ENCODE data around the gene AJAP1. TPM values are rescaled to one million over a fixed set of nuclear protein-coding genes. Genes with fewer than 3 reads are reported as not detected.

Gene AJAP1
- total and polyA plus RNA-seq, 7 donors, result 0.04 to 0.95 (median 0.55) TPM; not detected in 1

DNA sequence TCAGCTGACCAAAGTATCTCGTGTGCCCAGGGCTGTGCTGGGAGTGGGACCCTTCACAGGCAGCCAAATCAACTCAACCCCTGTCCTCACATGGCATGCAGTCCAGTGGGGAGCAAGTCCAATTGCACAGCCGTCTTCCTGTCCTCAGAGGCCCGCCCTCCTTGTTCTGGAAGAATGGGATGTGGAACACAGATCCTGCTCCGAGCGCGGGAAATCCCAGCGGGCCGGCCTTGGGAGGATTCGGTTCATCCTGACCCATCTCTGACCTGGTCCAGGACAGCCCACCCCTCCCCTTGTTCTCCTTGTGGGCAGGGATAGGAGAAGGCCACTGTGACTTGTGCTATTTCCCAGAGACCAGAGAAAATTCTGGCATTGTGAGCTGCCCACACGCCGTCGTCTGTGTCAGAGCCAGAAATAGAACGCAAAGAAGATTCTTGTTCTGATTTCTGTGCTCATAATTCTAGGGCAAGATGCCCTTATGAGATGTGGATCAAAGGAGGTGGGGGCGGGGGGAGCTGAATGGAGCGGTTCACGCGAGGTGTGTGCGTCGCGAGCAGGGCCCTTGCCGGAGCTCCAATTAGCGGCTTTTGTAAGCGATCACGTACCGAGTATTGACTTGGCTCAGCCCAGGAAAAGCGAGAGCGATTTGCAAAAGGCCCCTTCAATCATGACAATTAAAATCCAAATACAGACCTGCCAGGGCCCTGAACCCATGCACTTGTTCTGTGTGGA lies 79.2 kb downstream of the AJAP1 start:
- Histone ChIP-seq H3K4me3 (no peak overlapping the region), H3K4me1 (peaks cover 0 to 11% (median 8%) of the 10 kb centered on the region in 4 donors), H3K27me3 (peaks cover 0 to 3% (median 0%) of the 10 kb centered on the region in 3 donors), H3K9me3 (no peaks in the 10 kb centered on the region), H3K36me3 (no peaks in the 10 kb centered on the region), H3K27ac (no peak overlapping the region)
- DNase-seq, result no peak
- intact Hi-C loops (cut with DNase I), result no loop called here
- no peak for TF ChIP-seq EP300 (IDR thresholded peaks at IDR 0.05)
- TF ChIP-seq POLR2A (IDR thresholded peaks at IDR 0.05), result no peak
- TF ChIP-seq, protein P1, sequence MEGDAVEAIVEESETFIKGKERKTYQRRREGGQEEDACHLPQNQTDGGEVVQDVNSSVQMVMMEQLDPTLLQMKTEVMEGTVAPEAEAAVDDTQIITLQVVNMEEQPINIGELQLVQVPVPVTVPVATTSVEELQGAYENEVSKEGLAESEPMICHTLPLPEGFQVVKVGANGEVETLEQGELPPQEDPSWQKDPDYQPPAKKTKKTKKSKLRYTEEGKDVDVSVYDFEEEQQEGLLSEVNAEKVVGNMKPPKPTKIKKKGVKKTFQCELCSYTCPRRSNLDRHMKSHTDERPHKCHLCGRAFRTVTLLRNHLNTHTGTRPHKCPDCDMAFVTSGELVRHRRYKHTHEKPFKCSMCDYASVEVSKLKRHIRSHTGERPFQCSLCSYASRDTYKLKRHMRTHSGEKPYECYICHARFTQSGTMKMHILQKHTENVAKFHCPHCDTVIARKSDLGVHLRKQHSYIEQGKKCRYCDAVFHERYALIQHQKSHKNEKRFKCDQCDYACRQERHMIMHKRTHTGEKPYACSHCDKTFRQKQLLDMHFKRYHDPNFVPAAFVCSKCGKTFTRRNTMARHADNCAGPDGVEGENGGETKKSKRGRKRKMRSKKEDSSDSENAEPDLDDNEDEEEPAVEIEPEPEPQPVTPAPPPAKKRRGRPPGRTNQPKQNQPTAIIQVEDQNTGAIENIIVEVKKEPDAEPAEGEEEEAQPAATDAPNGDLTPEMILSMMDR (IDR thresholded peaks at IDR 0.05), result no peak
- TF ChIP-seq POLR2AphosphoS5 (IDR thresholded peaks at IDR 0.05), result no peak
- WGBS, 2 donors, result 86 to 91% methylated on average over 27 of the region's 27 CpGs

DNA sequence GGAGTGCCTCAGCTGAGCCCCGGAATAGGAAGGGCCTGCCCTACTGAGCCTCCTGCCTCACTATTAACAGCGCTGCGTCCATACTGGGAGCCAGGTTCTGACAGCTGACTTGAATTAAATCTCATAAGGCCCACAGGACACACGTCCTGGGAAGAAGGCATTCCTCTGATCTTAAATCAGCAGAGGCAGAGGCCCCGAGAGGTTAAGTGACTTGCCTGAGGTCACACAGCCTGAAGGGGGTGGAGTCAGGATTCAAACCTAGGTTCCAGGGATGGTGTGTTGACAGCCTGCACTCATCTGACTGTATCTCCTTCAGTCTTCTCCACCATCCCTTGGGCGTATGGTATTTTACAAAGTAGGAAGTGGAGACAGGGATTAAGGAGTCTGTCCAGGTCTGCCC lies 79.8 kb downstream of the AJAP1 start:
- Histone ChIP-seq H3K9me3 (no peaks in the 10 kb centered on the region), H3K4me1 (peaks cover 0 to 11% (median 8%) of the 10 kb centered on the region in 4 donors), H3K36me3 (no peaks in the 10 kb centered on the region), H3K27me3 (peaks cover 0 to 5% (median 0%) of the 10 kb centered on the region in 3 donors), H3K4me3 (no peak overlapping the region), H3K27ac (no peak overlapping the region)
- intact Hi-C loops (cut with DNase I), result no loop called here
- 79 to 83% methylated on average over 6 of the region's 6 CpGs for WGBS, 2 donors
- no peak for DNase-seq
- TF ChIP-seq EP300 (IDR thresholded peaks at IDR 0.05), result no peak
- TF ChIP-seq POLR2A (IDR thresholded peaks at IDR 0.05), result no peak
- TF ChIP-seq, protein P1 (IDR thresholded peaks at IDR 0.05), result no peak
- no peak for TF ChIP-seq POLR2AphosphoS5 (IDR thresholded peaks at IDR 0.05)

DNA sequence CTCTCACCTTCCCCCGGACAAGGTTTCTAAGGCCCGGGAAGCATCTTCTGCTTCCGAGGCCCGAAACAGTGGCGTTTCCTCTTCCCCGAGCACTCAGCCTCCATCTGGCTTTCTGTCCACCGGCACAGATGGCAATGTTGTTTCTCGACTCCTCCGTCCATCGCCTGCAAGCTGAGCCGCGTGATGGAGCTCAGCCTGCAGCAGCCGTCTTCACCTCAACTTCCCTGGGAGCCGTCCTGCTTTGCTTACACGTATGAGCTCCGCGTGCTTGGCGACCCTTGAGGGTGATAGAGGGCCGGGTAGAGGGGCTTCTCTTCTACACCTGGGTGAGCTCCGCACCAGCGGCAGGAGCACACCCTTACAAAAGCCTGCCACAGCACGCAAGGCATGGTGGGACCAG lies 80.4 kb downstream of the AJAP1 start:
- TF ChIP-seq EP300 (IDR thresholded peaks at IDR 0.05) (no peak), POLR2A (IDR thresholded peaks at IDR 0.05) (no peak), POLR2AphosphoS5 (IDR thresholded peaks at IDR 0.05) (no peak)
- TF ChIP-seq, protein P1 (IDR thresholded peaks at IDR 0.05), result no peak
- 82 to 85% methylated on average over 22 of the region's 22 CpGs for WGBS, 2 donors
- intact Hi-C loops (cut with DNase I), result no loop called here
- Histone ChIP-seq H3K27me3 (peaks cover 0 to 7% (median 0%) of the 10 kb centered on the region in 3 donors), H3K36me3 (no peaks in the 10 kb centered on the region), H3K4me3 (no peak overlapping the region), H3K9me3 (no peaks in the 10 kb centered on the region), H3K4me1 (peaks cover 0 to 9% (median 7%) of the 10 kb centered on the region in 4 donors), H3K27ac (no peak overlapping the region)
- DNase-seq, result no peak

DNA sequence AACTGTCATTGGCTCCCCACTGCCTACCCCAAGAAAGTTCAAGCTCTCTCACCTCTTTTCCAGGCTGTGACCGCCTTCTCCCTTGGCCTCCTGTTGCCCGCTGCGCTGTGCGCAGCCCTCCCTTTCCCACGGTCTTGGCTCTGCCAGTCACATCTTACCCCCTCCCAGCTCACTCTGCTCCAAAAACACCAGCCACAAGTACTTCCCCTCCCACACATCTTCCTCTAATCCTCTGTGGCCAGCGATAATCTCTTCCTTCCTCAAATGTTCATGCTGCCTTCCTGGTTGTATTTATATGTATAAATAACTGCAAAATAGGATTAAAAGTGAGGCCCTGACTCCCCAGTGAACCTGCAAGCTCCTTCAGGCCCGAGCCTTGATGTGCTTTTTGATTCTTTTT lies 81.8 kb downstream of the AJAP1 start:
- no peak overlapping the region for H3K27ac ChIP-seq
- intact Hi-C loops (cut with DNase I), result no loop called here
- no peak overlapping the region for H3K4me3 ChIP-seq
- 33 to 66% methylated on average over 7 of the region's 7 CpGs for WGBS, 2 donors
- peaks cover 0 to 7% (median 0%) of the 10 kb centered on the region in 3 donors for H3K27me3 ChIP-seq
- no peaks in the 10 kb centered on the region for H3K9me3 ChIP-seq
- TF ChIP-seq POLR2AphosphoS5 (IDR thresholded peaks at IDR 0.05), result no peak
- TF ChIP-seq, protein P1 (IDR thresholded peaks at IDR 0.05), result no peak
- no peak for TF ChIP-seq POLR2A (IDR thresholded peaks at IDR 0.05)
- no peak for TF ChIP-seq EP300 (IDR thresholded peaks at IDR 0.05)
- H3K4me1 ChIP-seq, result no peaks in the 10 kb centered on the region
- no peaks in the 10 kb centered on the region for H3K36me3 ChIP-seq
- DNase-seq, result no peak

Data from sigmoid colon (tissue), 7 donors.